Bone marrow (tissue), 2 donors: Measurements from ENCODE around the gene CACNA2D2.

ENCODE experiments used
- DNase-seq, 2 donors: peaks; one replicate each; lab custom pipeline; 2025; lab: John Stamatoyannopoulos, UW

The CACNA2D2 gene

GRCh38 chr3:50395070-50395860 is 108.2 kb downstream of the CACNA2D2 start:
- DNase-seq: no peak

GRCh38 chr3:50393061-50393460 is 110.4 kb downstream of the CACNA2D2 start:
- no peak for DNase-seq

- no peak for DNase-seq
These were observed 111.2 kb downstream of the CACNA2D2 start for GRCh38 chr3:50392101-50392715.

GRCh38 chr3:50390508-50391224 is 112.8 kb downstream of the CACNA2D2 start:
- DNase-seq: no peak

GRCh38 chr3:50389414-50389767 is 114.0 kb downstream of the CACNA2D2 start:
- DNase-seq: no peak

GRCh38 chr3:50388720-50389413 is 114.6 kb downstream of the CACNA2D2 start:
- no peak for DNase-seq

- DNase-seq: no peak
These were observed 115.3 kb downstream of the CACNA2D2 start for GRCh38 chr3:50388016-50388719.

GRCh38 chr3:50385754-50386153 is 117.7 kb downstream of the CACNA2D2 start:
- no peak for DNase-seq

- no peak for DNase-seq
These were observed 119.7 kb downstream of the CACNA2D2 start for GRCh38 chr3:50383750-50384149.

GRCh38 chr3:50382722-50383121 is 120.7 kb downstream of the CACNA2D2 start:
- DNase-seq: no peak

- no peak for DNase-seq
These were observed 122.1 kb downstream of the CACNA2D2 start for GRCh38 chr3:50381383-50381782.

- no peak for DNase-seq
These were observed 122.9 kb downstream of the CACNA2D2 start for GRCh38 chr3:50380405-50381085.

GRCh38 chr3:50378757-50379156 is 124.7 kb downstream of the CACNA2D2 start:
- DNase-seq: no peak

- no peak for DNase-seq
These were observed 125.4 kb downstream of the CACNA2D2 start for GRCh38 chr3:50378024-50378423.

GRCh38 chr3:50375258-50375931 is 128.0 kb downstream of the CACNA2D2 start:
- DNase-seq: no peak

- no peak for DNase-seq
These were observed 128.8 kb downstream of the CACNA2D2 start for GRCh38 chr3:50374363-50375257.

- DNase-seq: no peak
These were observed 130.0 kb downstream of the CACNA2D2 start for GRCh38 chr3:50373146-50374051.

- DNase-seq: no peak
These were observed 131.1 kb downstream of the CACNA2D2 start for GRCh38 chr3:50372349-50372748.
